ENCODE data around the gene FAM53A.

FAM53A gene, protein sequence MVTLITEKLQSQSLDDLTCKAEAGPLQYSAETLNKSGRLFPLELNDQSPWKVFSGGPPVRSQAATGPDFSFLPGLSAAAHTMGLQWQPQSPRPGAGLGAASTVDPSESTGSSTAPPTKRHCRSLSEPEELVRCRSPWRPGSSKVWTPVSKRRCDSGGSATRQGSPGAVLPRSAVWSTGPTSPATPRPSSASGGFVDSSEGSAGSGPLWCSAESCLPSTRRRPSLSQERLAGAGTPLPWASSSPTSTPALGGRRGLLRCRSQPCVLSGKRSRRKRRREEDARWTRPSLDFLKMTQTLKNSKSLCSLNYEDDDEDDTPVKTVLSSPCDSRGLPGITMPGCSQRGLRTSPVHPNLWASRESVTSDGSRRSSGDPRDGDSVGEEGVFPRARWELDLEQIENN

GRCh38 chr4:1683736-1684505 is at the start of gene FAM53A:
FAM53A (minus strand) TSS chr4:1684313; CDS start chr4:1668741, 15,572 bp downstream.
- DNase-seq, result peak; percentile 87

- DNase-seq, result no peak
Observed at GRCh38 chr4:1732911-1733310, 48.8 kb upstream of the FAM53A start.

DNA sequence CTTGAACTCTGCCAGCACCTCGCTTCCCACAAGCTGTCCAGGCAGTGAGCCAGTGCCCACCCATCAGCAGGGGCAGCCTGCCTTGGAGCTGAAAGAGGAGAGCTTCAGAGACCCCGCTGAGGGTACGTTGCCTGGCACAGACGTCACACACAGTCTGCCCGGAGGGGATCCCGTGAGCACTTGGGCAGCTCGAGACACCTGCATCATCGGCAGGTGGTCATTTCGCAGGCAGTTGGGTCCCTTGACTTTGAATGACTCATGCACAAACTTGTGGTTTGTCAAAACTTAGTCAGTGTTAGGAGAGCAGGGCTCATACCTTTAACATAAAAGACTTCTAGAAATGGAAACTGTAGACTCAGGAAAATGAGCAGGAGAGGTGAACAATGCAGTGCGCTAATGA is 47.1 kb upstream of the FAM53A start:
- no peak for DNase-seq

DNA sequence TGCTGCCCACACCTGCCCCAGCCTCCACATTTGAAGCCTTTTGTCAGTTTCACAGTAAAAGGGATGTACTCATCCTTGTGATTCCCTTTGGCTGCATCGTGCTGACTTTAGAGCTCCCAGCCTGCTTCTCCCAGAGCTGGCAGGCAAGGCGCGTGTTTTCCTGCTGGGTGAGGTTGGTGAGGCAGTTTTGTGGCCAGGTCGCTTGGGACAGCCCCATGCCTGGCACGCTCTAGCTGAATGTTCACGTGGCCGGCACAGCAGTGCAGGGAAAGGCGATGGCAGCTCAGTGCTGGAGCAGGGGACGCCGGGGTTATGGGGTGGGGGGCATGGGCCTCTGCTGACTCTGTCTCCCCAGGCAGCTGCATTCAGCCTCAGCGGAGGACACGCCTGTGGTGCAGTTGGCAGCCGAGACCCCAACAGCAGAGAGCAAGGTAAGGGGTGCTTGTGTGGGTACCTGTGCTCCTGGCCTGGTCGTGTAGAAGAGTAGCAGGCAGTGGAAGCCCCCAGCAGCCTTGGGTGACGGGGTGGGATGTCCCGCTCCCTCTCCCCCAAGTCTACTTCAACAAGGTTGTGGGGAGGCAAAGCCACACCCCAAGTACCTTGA is 46.5 kb upstream of the FAM53A start:
- DNase-seq, result no peak

DNA sequence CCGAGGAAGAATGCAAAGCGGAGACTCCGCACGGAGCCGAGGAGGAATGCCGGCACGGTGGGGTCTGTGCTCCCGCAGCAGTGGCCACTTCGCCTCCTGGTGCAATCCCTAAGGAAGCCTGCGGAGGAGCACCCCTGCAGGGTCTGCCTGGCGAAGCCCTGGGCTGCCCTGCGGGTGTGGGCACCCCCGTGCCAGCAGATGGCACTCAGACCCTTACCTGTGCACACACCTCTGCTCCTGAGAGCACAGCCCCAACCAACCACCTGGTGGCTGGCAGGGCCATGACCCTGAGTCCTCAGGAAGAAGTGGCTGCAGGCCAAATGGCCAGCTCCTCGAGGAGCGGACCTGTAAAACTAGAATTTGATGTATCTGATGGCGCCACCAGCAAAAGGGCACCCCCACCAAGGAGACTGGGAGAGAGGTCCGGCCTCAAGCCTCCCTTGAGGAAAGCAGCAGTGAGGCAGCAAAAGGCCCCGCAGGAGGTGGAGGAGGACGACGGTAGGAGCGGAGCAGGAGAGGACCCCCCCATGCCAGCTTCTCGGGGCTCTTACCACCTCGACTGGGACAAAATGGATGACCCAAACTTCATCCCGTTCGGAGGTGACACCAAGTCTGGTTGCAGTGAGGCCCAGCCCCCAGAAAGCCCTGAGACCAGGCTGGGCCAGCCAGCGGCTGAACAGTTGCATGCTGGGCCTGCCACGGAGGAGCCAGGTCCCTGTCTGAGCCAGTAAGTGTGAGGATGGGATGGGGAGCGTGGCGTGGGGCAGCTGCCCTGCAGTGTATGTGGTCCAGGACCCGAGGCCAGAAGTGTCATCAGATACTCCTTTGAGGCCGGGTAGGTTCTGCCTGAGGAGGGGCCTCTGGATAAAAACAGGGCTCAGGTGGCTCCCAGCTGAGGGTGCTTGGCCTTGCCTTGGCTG is 44.2 kb upstream of the FAM53A start:
- no peak for DNase-seq

DNA sequence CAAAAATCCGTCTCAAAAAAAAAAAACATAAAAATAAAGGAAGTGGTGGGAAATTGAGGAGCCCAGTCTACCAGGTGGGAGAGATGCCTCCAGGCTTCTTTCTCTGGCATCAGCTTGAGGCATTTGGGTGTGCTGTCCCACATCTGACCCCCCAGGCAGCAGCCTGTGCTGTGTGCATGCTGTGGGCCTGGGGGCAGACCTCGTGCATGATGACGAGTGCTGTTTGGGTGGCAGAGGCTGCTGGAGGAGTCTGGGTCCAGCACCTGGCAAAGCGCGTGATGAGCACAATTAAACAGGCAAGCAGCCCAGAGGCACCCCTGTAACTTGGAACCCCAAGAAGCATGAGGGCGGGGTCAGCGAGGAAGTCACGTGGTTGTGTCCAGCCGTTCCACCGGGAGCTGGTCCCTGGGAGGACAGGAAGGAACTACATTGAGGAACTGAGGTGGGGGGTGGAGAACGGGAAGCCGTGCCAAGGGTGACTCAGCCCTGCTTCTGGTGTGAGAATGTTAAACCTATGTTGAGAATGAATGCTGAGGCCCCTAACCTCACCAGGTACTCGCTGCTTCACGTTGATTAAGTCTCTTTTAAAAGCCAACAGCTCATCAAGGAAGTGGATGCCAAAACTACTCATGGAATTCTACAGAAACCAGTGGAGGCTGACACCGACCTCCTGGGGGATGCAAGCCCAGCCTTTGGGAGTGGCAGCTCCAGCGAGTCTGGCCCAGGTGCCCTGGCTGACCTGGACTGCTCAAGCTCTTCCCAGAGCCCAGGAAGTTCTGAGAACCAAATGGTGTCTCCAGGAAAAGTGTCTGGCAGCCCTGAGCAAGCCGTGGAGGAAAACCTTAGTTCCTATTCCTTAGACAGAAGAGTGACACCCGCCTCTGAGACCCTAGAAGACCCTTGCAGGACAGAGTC is 43.3 kb upstream of the FAM53A start:
- DNase-seq, result peak; percentile 64

GRCh38 chr4:1726146-1726934 is 42.2 kb upstream of the FAM53A start:
- DNase-seq, result peak; percentile 72

DNA sequence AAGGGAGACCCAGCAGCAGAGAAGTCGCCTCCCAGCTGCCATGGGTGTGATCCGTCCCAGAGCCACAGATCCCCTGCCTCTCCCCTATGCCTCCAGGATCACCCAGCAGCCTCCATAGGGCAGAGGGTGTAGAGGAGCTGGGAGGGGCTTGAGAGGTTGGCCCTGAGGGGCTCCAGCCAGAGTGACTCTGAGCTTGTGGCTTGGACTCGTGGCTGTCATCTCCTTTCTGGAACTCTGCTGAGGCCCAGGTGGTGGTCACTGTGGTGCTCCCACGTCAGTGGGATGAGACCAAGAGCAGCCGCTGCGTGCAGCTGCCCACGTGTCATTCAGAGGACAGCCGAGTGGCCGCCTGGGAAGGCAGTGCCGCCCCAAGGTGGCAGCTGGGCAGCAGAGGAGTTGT is 41.4 kb upstream of the FAM53A start:
- DNase-seq, result no peak

DNA sequence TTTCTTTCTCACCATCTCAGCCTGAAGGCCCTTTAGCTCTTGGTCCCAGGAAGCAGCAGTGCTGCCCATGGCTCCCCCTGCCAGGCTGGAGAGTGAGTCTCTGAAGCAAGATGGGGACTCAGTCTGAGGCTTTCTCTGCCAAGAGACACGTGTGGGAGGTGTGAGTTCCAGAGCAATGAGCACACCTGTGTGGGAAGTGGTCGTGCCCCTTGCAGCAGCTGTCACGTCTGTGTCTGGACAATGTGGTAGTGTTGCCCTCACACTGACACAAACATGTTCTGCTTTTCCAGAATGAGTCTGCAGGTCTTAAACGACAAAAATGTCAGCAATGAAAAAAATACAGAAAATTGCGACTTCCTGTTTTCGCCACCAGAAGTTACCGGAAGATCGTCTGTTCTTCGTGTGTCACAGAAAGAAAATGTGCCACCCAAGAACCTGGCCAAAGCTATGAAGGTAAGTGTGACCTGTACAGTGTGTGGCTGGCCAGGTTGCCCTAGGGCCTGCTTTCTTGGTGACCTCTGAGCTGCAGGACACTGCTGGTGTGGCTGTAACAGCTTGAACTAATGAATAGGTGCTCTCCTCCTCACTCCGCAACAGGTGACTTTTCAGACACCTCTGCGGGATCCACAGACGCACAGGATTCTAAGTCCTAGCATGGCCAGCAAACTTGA is 39.2 kb upstream of the FAM53A start:
- no peak for DNase-seq

DNA sequence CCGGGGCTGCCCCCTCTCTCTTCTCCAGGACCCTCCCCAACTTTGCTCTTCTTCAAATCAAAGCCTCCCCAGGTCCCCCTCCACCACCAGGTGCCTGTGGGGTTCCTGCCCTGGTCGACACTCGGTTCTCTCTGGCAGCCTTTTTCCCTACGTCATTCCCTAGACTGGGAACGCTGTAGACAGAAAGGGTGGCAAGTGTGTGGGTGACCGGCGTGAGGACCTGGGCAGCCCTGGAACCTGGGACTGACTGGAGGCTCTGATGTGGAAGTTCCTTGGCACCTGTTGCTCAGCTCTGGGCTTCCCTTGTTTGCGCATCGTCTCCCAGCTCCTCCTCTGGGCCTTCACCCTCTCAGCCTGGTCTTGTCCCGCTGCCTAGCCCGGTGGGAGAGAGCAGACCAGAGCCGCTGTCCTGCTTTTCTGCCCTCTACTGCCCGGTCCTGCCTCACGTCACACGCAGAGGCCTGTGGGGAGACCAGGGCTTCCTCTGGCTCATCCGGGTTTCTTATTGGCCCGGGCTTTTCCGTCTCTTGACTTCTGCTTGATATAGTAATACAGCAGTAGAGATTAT is 38.5 kb upstream of the FAM53A start:
- no peak for DNase-seq

DNA sequence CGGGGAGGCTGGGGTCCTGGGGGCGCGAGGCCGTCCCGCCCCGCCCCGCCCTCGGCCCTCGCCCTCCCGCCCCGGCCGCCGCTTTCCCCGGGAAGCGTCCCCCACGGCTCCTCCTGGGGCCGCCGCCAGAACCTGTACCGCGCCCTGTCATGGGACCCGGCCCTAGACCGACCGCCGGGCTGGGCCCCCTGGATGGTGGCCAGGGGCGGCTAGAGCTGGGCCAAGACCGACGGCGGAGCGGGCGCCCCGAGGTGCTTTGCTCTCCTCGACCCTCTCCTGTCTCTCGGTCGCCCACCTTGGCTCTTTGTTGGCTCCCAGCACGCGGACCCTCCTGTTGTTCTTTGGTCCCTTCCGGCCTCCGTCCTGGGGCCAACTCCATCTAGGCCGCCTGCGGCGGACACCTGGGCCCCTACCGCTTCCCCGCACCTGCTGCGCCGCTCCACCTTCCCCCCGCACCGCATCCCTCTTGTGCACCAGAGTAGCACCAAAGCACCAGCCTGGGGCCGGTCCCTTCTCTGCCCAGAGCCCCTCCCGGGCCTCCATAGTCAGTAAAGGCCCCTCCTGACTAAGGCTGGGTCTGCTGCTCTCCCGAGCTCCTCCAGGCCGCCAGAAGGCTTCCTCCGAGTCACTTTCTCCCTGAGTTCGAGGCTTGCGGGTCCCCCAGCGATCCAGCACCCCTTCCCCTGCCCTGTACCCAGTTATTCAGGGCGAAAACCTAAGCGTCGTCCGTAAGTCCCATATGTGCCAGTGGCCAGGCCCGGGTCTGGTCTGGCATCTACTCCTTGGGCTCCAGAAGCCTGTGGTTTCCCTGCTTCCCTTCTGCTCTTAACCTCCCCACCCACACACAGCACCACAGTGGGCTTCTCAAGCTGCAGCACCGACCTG is 37.8 kb upstream of the FAM53A start:
- no peak for DNase-seq

- peak; percentile 91 for DNase-seq
Observed at GRCh38 chr4:1721003-1721665, 37.0 kb upstream of the FAM53A start, which contains the start of the genes TACC3 and TMEM129. TACC3 (plus strand) TSS chr4:1721521; CDS start chr4:1723422, 1,901 bp downstream. TMEM129 (minus strand) TSS chr4:1721323; CDS start chr4:1720837, 486 bp downstream.

- DNase-seq, result peak; percentile 27
Observed at GRCh38 chr4:1720163-1720983, 36.3 kb upstream of the FAM53A start.

GRCh38 chr4:1718095-1718850 is 34.2 kb upstream of the FAM53A start:
- DNase-seq, result no peak

GRCh38 chr4:1717129-1718094 is 33.3 kb upstream of the FAM53A start:
- no peak for DNase-seq

All from fibroblast of skin of right quadriceps (primary cell).